Central memory CD8-positive, alpha-beta T cell (primary cell): ENCODE results near the gene GRIN2A.

Source experiments
- ATAC-seq: fragments of 150-1000 bp; cut with Tn5 transposase; replicated peaks from 2 replicates; pipeline ENCODE4 v1.10.0; 2022; ENCODE audit warnings: mild to moderate bottlenecking, moderate FRiP score, moderate number of reproducible peaks; ENCODE audit not compliant: poor library complexity, severe bottlenecking; ENCODE audit errors: extremely low read depth
- DNase-seq, 2 donors: peaks; one replicate each; pipeline ENCODE4 v3.0.0; 2021; ENCODE audit warnings: low spot score in 2 of 2
- H3K27ac Mint-ChIP-seq: one replicate; pipeline ENCODE4 v1.8.0; 2022; ENCODE audit warnings: low read depth, mild to moderate bottlenecking, moderate library complexity, mixed read lengths
- H3K27me3 Mint-ChIP-seq: one replicate; pipeline ENCODE4 v1.8.0; 2022; ENCODE audit warnings: mixed read lengths
- H3K36me3 Mint-ChIP-seq: one replicate; pipeline ENCODE4 v1.8.0; 2022; ENCODE audit warnings: mild to moderate bottlenecking, moderate library complexity, mixed read lengths; ENCODE audit not compliant: insufficient read depth
- H3K4me1 Mint-ChIP-seq: one replicate; pipeline ENCODE4 v1.8.0; 2022; ENCODE audit warnings: mixed read lengths
- H3K4me3 Mint-ChIP-seq: one replicate; pipeline ENCODE4 v1.8.0; 2022; ENCODE audit warnings: mild to moderate bottlenecking, moderate library complexity, mixed read lengths
- H3K9me3 Mint-ChIP-seq: one replicate; pipeline ENCODE4 v1.8.0; 2022; ENCODE audit warnings: mixed read lengths

Gene GRIN2A

GRCh38 chr16:9739301-9739700 is 442.9 kb downstream of the GRIN2A start:
- Mint-ChIP-seq H3K36me3 (no peaks in the 10 kb centered on the region), H3K4me3 (no peak overlapping the region), H3K27me3 (no peaks in the 10 kb centered on the region), H3K4me1 (no peaks in the 10 kb centered on the region), H3K27ac (no peak overlapping the region), H3K9me3 (peaks cover 21% of the 10 kb centered on the region)
- no peak for ATAC-seq
- no peak for DNase-seq

DNA sequence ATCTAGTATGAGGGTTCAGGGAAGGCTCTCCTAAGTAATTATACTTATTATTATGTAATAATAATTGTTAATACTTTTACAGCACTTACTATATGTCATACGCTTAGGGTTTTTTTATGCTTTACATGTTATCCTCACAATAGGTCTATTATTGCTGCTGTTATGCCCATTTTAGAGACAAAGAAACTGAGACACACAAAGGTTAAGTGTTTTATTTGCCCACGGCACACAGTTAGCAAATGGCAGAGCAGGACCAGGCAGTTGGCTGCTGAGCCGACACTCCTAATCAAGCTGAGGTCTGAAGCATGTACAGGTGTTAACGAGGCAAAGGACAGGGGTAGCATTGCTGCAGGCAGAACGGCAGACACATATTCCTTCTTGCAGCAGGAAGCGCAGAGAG is 443.5 kb downstream of the GRIN2A start:
- no peak for ATAC-seq
- Mint-ChIP-seq H3K36me3 (no peaks in the 10 kb centered on the region), H3K9me3 (peaks cover 19% of the 10 kb centered on the region), H3K4me3 (no peak overlapping the region), H3K27me3 (no peaks in the 10 kb centered on the region), H3K4me1 (no peaks in the 10 kb centered on the region), H3K27ac (no peak overlapping the region)
- DNase-seq: no peak

DNA sequence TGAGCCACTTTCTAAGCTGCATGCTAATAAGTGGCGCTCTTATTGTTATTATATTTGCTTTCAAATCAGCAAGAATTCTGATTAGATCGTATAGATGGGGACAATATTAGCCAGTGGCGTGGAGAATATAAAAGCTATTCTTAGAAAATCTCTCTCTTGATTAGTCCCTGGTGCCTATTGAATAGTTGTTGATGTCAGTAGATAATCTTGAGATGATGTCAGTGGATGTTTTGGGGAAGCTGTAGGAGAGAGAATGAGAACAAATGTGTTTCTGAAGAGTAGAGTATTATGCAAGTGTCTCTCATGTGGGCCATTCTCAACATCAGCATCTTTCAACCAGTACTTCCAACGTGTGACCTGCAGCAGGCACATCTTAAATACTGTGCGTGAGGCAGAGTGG is 445.7 kb downstream of the GRIN2A start:
- Mint-ChIP-seq H3K36me3 (no peaks in the 10 kb centered on the region), H3K27ac (no peak overlapping the region), H3K9me3 (peaks cover 5% of the 10 kb centered on the region), H3K4me3 (no peak overlapping the region), H3K4me1 (no peaks in the 10 kb centered on the region), H3K27me3 (no peaks in the 10 kb centered on the region)
- DNase-seq (no peak), ATAC-seq (no peak)

DNA sequence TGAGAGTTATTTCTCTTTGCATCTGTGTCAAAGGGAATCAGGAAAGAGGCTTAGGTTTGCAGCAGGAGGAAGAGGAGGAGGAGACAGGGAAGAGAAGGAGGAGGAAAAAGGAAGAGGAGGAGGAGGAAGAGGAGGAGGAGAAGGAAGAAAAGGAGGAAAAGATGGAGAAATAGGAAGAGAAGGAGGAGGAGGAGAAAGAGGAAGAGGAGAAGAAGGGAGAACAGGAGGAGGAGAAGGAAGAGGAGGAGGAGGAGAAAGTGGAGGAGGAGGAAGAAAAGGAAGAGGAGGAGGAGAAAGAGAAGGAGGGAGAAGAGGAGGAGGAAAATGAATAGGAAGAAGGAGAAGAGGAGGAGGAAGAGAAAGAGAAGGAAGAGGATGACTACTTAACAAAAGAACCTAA is 459.1 kb downstream of the GRIN2A start:
- H3K36me3 Mint-ChIP-seq: peaks cover 2% of the 10 kb centered on the region
- H3K9me3 Mint-ChIP-seq: peaks cover 5% of the 10 kb centered on the region
- H3K27me3 Mint-ChIP-seq: no peaks in the 10 kb centered on the region
- H3K4me1 Mint-ChIP-seq: no peaks in the 10 kb centered on the region
- no peak overlapping the region for H3K4me3 Mint-ChIP-seq
- H3K27ac Mint-ChIP-seq: no peak overlapping the region
- DNase-seq (no peak), ATAC-seq (no peak)

- peaks cover 2% of the 10 kb centered on the region for H3K36me3 Mint-ChIP-seq
- peaks cover 5% of the 10 kb centered on the region for H3K9me3 Mint-ChIP-seq
- DNase-seq: no peak
- H3K4me3 Mint-ChIP-seq: no peak overlapping the region
- no peak for ATAC-seq
- H3K27ac Mint-ChIP-seq: no peak overlapping the region
- H3K27me3 Mint-ChIP-seq: no peaks in the 10 kb centered on the region
- no peaks in the 10 kb centered on the region for H3K4me1 Mint-ChIP-seq
Measured at GRCh38 chr16:9713907-9714306, 468.3 kb downstream of the GRIN2A start.

GRCh38 chr16:9713156-9713555 is 469.1 kb downstream of the GRIN2A start:
- ATAC-seq (no peak), DNase-seq (no peak)
- H3K9me3 Mint-ChIP-seq: peaks cover 5% of the 10 kb centered on the region
- H3K27me3 Mint-ChIP-seq: no peaks in the 10 kb centered on the region
- H3K4me1 Mint-ChIP-seq: no peaks in the 10 kb centered on the region
- H3K4me3 Mint-ChIP-seq: no peak overlapping the region
- peaks cover 2% of the 10 kb centered on the region for H3K36me3 Mint-ChIP-seq
- no peak overlapping the region for H3K27ac Mint-ChIP-seq

- ATAC-seq: no peak
- Mint-ChIP-seq H3K9me3 (peaks cover 11% of the 10 kb centered on the region), H3K27ac (no peak overlapping the region), H3K36me3 (peaks cover 1% of the 10 kb centered on the region), H3K27me3 (no peaks in the 10 kb centered on the region), H3K4me1 (no peaks in the 10 kb centered on the region), H3K4me3 (no peak overlapping the region)
- no peak for DNase-seq
Measured at GRCh38 chr16:9708972-9709620, 473.1 kb downstream of the GRIN2A start.

- peaks cover 6% of the 10 kb centered on the region for H3K9me3 Mint-ChIP-seq
- DNase-seq: no peak
- no peaks in the 10 kb centered on the region for H3K36me3 Mint-ChIP-seq
- H3K27ac Mint-ChIP-seq: no peak overlapping the region
- no peaks in the 10 kb centered on the region for H3K4me1 Mint-ChIP-seq
- H3K4me3 Mint-ChIP-seq: no peak overlapping the region
- H3K27me3 Mint-ChIP-seq: no peaks in the 10 kb centered on the region
- no peak for ATAC-seq
Measured at GRCh38 chr16:9706217-9706836, 475.9 kb downstream of the GRIN2A start.

DNA sequence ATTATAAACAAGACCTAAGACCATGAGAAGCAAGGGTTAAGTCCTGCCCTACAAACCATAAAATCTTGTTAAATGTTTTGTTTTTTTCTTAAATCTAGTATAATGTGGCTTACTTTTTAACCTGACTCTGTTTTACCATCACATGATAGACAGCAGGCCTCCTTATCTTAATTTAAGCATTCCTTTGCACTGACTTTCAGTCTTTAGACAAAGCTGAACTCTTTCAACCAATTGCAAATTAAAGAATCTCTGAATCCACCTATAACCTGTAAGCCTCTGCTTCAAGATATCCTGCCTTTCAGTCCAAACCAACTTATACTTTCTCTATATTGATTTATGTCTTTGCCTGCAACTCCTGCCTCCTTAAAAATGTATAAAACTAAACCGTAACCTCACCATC is 478.5 kb downstream of the GRIN2A start:
- H3K4me1 Mint-ChIP-seq: no peaks in the 10 kb centered on the region

More for the DNA sequence above, 478.5 kb downstream of the GRIN2A start:
- H3K9me3 Mint-ChIP-seq: peaks cover 6% of the 10 kb centered on the region
- H3K4me3 Mint-ChIP-seq: no peak overlapping the region
- DNase-seq (no peak), ATAC-seq (no peak)
- H3K27ac Mint-ChIP-seq: no peak overlapping the region
- no peaks in the 10 kb centered on the region for H3K27me3 Mint-ChIP-seq
- no peaks in the 10 kb centered on the region for H3K36me3 Mint-ChIP-seq
